Mesenteric fat pad (tissue), 1 donor: Measurements from ENCODE around the gene SLX9. TPM values are rescaled to one million over a fixed set of nuclear protein-coding genes. Genes with fewer than 3 reads are reported as not detected.

Source experiments
- DNase-seq: peaks from one replicate; pipeline ENCODE4 v3.0.0-alpha.2; 2020; ENCODE audit warnings: low spot score
- total RNA-seq: library from RNA; stranded (reverse); fragmentation: NEBNext Ultra II Directional; extraction: Animal tissue kit (Norgen Biotek cat#: 25700); gene quantifications from one replicate; pipeline ENCODE4 v1.2.1, GENCODE V29; 2021
- donor health status: DM: yes; HTN: yes; CAD: no.

Gene SLX9
- total RNA-seq, 1 donor from 2014 or later: 31.8 TPM

GRCh38 chr21:44957047-44957831 lies 17.4 kb downstream of the SLX9 start:
- DNase-seq: no peak

- no peak for DNase-seq
Observed at GRCh38 chr21:44957901-44958451, 18.1 kb downstream of the SLX9 start.

DNA sequence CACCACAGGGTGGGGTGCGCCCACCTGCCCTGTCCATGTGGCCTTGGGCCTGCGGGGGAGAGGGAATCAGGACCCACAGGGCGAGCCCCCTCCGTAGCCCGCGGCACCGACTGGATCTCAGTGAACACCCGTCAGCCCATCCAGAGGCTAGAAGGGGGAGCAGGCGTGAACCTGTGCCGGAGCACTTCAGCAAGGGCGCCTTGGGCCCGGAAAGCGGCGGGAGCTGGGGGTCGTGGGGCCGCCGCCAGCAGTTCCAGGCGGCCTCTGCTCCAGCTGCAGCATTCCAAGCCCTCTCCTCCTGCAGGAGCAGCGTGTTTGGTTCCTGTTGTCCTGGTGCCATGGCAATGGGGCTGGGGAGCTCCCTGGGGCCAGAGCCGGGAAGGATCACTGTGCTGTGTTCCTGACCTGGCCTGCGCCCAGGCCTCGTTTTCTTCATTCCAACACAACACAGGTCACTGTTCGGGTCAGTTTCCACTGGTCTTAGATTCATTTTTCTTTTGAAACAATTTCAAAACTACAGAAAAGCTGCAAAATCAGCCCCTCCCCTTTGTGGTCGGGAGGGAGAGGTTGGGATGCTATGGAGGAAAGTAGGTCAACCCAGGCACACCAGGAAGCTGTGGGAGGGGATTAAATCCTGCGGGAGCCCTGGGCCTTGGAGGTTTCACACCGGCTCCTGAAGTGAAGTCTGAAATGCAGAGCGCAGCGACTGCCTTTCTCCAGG lies 18.8 kb downstream of the SLX9 start:
- DNase-seq: no peak

GRCh38 chr21:44959376-44960091 lies 19.7 kb downstream of the SLX9 start:
- no peak for DNase-seq

DNA sequence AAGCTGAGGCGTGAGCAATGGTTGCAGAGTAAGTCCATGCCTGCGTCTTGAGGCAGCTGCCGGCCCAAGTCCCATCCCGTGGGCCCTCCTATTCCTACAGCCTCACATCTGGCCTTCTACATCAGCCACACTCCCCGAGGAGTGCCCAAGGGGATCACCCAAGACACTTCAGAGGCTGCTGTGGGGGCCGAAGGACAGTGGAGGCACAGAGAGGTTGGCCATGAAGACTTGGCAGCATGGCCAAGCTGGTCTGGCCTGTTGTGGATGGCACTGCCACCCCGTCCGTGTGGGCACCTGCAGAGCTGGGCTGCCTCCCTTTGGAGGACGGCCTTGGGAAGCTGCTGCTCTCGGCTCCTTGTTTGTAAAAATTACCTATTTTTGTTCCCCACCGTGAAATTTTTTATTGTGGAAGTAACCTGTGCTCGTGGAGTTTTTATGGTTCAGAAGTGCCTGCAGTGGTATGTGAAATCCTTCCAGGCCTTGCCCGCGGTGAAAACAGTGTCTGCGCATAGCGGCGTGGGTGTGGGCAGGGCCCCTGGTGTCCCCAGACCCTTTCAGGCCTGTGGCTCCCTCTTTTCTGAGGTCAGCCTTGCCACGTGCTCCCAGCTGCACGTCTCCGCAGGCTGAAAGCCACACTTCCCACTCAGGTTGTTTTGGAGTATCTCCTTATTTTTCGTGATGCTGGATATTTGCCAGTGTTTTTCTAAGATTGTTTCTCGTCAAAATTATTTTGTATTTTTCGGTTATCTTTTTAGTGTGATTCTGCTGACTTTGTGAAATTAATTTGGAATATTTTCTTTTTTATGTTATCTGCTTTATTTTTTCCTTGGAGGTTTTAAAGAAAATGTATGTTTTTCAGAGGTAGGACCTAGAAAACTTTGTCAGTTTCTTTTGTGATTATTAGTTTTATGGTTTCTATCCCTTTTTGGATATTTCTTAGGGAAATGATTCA lies 20.6 kb downstream of the SLX9 start:
- DNase-seq: no peak

DNA sequence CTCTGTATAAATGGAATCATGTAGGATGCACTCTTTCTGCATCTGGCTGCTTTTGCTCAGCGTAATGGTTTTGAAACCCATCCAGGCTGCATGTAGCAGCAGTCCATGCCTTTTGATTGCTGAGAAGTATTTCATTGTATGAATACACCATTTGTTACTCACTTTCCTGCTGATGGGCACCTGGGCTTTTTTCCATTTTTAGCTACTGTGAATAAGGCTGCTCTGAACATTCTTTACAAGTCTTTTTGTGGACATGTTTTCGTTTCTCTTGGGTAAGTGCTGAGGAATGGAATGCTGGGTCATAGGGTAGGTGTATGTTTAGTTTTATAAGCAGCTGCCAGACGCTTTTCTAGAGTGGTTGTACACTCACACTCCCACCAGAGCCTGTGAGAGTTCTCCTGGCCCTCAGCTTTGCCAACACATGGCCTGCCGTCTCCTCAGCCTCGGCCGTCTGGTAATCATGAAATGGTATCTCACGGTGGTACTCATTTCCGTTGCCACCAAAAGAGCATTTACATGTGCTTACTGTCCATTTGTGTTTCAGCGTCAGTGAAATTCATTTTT lies 22.7 kb downstream of the SLX9 start:
- DNase-seq: no peak

GRCh38 chr21:44964381-44964780 lies 24.6 kb downstream of the SLX9 start:
- no peak for DNase-seq

- no peak for DNase-seq
Observed at GRCh38 chr21:44965251-44966022, 25.6 kb downstream of the SLX9 start.

GRCh38 chr21:44966135-44967081 lies 26.6 kb downstream of the SLX9 start:
- DNase-seq: no peak

DNA sequence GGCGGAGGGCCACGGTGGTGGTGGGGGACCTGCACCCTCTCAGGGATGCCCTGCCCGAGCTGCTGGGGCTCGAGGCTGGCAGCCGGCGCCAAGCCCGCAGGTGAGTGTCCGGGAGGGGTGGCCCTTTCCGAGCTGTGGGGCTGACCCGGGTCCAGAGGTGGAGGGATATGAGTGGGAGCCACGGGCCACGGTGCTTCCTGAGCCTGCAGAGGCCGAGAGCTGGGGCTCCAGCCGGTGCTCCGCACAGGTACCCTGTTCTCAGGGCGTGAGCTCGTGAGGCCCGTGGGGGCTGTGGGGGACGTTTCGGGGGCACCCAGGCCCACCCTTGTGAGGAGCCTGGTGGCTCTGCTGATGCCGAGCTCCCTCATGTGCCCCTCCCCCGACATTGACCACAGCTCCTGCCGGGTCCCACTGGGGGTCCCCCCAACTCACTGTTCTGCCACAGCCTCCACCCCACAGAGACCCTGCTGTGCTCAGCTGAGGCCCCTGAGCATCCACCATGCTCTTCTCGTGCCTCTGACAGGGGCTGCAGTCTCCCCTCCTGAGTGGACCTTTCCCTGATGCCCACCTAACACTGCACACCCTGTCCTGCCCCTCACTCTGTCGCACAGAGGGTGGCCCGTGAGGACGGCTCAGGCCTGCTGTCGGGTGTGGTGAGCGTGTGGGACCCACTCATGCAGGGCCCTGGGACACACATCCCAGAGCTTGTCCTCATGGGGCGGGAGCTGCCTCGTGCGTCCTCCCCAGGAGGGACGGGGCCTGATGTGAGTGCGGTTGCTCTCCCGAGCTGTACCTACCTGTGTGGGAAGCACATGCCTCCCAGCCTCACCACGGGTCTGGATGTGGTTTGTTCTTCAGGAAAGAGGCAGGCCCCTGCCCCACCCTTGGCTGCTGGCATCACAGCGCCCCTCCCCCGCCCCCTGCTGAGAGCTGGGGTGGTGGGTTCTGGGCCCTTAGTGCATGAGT lies 27.5 kb downstream of the SLX9 start:
- DNase-seq: no peak

DNA sequence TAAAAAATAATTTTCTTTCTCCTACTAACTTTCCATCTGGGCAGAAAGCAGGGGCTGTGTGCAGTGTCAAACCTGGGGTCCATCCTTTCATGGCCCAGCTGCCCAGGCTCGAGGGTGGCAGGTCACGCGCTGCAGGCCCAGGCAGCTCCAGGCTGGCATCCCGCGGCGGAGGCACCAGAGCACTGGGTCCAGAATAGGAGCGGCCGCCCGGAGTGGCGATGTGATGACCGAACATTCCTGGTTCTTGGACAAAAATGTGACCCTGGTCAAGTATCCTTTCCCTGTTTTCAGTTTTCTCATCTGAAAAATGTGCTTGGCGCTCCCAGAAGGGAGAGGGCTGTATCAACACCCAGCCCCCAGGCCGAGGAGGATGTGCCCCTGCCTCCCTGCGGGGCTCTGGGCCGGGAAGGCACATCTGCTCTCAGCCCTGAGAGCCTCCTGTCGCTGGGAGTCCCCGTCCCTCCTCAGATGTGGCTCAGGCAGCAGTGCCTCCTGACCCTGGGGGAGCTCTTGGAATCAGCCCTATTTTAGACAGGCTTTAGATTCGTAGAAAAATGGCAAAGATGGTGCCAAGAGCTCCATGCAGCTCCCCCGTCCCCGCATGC lies 29.3 kb downstream of the SLX9 start:
- no peak for DNase-seq

DNA sequence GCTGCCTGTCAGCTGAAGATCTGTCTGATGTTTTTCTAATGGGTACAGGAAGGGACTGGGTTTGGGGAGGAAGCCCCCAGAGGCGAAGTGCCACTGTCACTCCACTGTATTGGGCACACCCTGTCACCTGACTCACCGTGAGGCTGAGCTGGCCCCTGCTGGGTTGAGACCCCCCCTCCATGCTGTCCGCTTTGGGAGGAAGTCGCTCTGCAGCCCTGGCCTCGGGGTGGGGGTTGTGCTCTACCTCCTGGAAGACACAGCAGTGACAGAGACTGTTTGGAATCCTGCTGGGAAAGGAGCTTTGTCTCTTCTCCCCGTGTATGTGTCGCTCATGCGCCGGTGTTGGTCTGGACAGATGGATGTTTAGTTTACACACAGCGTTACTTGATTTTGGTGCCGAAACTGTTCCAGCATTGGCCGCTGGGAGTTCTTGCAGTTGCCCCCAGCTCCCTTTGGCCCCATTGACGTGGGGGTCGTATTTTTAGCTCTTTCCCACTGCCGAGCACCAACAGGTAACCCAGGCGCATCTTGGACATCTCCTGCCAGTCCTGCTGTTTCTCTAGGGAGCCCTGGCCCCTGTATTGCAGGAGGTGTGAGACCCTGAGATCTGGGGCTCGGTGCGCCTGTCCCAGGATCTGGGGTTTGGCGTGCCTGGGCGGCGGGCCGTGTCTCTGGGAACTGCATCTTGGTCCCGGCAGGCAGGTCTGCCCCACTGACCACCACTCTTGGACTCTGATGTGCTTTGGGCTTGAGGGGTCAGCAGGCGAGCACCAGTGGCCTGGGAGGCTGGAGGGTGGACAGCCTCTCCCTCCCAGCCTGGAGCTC lies 30.3 kb downstream of the SLX9 start:
- DNase-seq: no peak

DNA sequence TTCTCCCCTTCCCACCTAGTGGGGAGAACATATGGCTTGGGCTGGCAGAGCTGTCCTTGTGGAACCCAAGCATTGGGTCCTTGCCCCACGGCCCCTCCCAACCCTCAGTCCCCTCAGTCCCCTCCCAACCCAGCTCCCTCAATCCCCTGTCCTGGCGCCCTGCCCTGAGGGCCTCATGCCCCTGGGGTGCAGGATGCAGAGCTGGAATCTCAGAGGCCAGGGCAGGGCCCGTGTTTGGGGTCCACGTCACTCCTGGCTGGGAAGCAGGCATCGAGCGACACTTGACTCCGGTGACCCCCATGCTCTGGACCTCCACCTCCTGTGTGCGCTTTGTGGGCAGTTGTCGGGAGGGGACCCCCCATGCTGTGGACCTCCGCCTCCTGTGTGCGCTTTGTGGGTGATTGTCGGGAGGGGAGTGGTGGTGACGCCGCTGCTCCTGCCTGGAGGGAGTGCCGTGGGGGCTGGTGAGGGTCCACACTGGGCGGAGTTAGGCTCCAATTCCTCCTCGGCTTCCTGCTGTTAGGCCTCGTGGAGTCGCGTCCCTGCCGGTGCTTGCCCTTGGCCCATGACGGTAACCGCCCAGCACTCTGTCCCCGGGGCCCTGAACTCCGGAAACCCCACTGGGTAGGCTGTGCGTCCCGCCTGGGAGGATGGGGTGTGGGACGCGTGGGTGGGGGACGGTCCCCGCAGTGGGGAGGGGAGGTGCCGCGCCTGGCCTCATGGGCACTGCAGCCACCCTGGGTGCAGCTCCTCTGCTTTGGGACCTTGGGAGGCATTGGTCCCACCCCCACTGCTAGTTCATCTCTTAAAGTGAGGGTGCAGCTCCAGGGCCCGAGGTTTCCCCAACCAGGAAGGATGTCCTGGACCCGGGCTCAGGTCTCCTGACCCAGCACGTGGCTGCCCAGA lies 31.2 kb downstream of the SLX9 start:
- no peak for DNase-seq

DNA sequence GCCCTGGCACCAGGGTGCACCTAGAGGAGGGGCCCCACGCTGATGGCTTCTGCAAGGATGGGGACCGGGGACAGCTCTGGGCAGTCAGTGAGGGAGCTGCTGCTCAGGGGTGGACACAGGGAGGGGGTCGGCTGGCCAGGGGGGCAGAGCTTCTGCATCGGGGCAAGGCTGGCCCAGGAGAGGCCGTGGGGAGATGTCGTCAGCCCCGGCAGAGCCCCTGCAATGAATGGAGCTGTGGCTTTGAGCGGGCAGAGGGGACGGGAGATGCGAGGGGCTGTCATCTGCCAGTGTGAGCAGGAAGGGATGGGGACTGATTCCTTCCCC lies 31.8 kb downstream of the SLX9 start:
- no peak for DNase-seq

DNA sequence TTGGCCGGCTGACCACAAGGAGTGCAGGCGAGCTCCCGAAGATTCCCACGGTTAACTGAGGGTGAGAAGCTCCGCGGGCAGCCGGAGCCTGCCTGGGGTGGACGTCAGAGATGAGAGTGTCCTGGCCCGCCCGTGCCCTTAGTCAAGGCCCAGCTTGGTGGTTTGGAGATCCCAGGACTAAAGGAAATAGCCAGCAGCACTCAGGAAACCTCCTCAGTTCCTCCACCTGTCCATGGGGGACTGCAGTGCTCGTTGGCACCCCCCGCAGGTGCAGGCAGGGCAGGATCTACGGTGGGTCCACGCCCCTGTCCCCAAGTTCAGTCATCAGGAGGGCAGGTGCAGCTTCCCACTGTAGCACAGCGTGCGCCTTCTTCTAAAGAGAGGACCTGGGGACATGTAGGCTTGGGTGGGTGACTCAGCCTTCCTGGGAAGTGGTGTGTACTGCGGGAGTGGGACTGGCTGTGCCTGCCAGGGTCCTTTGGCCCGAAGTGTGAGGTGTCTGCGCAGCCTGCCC lies 32.5 kb downstream of the SLX9 start:
- no peak for DNase-seq
